Neural cell (in vitro differentiated cells): Measurements from ENCODE around the gene MSLN. TPM values are rescaled to one million over a fixed set of nuclear protein-coding genes. Genes with fewer than 3 reads are reported as not detected.

ENCODE experiments used
- H2AFZ ChIP-seq: fragments of 200-600, 300-800 bp; sonication (generic), shearing (Covaris generic); 2 replicates; pipeline ENCODE4 v1.6.0; 2014; ENCODE audit warnings: low read depth, mild to moderate bottlenecking, antibody characterized with exemption, low read length, moderate library complexity
- H3F3A ChIP-seq: fragments of 200-600 bp; shearing (Covaris generic); 2 replicates; pipeline ENCODE4 v1.6.1; 2016; ENCODE audit warnings: mild to moderate bottlenecking, moderate library complexity, mixed read lengths, antibody characterized with exemption, low read length; ENCODE audit not compliant: insufficient read depth, poor library complexity, severe bottlenecking
- H3K27ac ChIP-seq: fragments of 200-600, 300-800 bp; sonication (generic), shearing (Covaris generic); 2 replicates; pipeline ENCODE4 v1.5.1; 2014; ENCODE audit warnings: mild to moderate bottlenecking, low read length, moderate library complexity
- H3K27me3 ChIP-seq: fragments of 300-800, 200-600 bp; sonication (generic), shearing (Covaris generic); 2 replicates; pipeline ENCODE4 v1.6.0; 2014; ENCODE audit warnings: mild to moderate bottlenecking, low read depth, low read length, moderate library complexity; ENCODE audit not compliant: insufficient read depth
- H3K36me3 ChIP-seq: fragments of 300-800, 200-600 bp; sonication (generic), shearing (Covaris generic); 2 replicates; pipeline ENCODE4 v1.5.1; 2014; ENCODE audit warnings: mild to moderate bottlenecking, antibody characterized with exemption, low read length, moderate library complexity; ENCODE audit not compliant: insufficient read depth
- H3K4me2 ChIP-seq: fragments of 300-800, 200-600 bp; sonication (generic), shearing (Covaris generic); 2 replicates; pipeline ENCODE4 v1.6.0; 2014; ENCODE audit warnings: mild to moderate bottlenecking, low read length
- H3K4me3 ChIP-seq: fragments of 300-800, 200-600 bp; sonication (generic), shearing (Covaris generic); 2 replicates; pipeline ENCODE4 v1.5.1; 2014; ENCODE audit warnings: mild to moderate bottlenecking, low read length, moderate library complexity
- H3K79me2 ChIP-seq: fragments of 200-600 bp; shearing (Covaris generic); replicated peaks from 2 replicates; pipeline ENCODE4 v1.6.0; 2014; ENCODE audit warnings: mild to moderate bottlenecking, low read length, moderate library complexity; ENCODE audit not compliant: insufficient read depth
- H3K9ac ChIP-seq: fragments of 300-800, 200-600 bp; sonication (generic), shearing (Covaris generic); 2 replicates; pipeline ENCODE4 v1.6.1; 2016; ENCODE audit warnings: mild to moderate bottlenecking, low read length, mixed read lengths
- H3K9me2 ChIP-seq: fragments of 200-600 bp; shearing (Covaris generic); 2 replicates; pipeline ENCODE4 v1.6.1; 2016; ENCODE audit warnings: mild to moderate bottlenecking, low read length, mixed read lengths; ENCODE audit not compliant: insufficient read depth
- H3K9me3 ChIP-seq: fragments of 200-600, 300-800 bp; sonication (generic), shearing (Covaris generic); 2 replicates; pipeline ENCODE4 v1.6.1; 2016; ENCODE audit warnings: mild to moderate bottlenecking, mixed run types, low read length, moderate library complexity, mixed read lengths
- H4K20me1 ChIP-seq: fragments of 200-600 bp; shearing (Covaris generic); 2 replicates; pipeline ENCODE4 v1.6.1; 2016; ENCODE audit warnings: mild to moderate bottlenecking, mixed run types; ENCODE audit not compliant: insufficient read depth
- EP300 ChIP-seq: fragments of 450-650 bp; conservative IDR thresholded peaks from 2 replicates; pipeline ENCODE4 v1.6.1; 2014; ENCODE audit warnings: antibody characterized with exemption, mild to moderate bottlenecking, moderate library complexity; ENCODE audit not compliant: poor library complexity, severe bottlenecking
- EZH2 ChIP-seq: fragments of 200-600, 300-800 bp; shearing (Covaris generic), sonication (generic); IDR thresholded peaks from 2 replicates; pipeline ENCODE4 v1.6.1; 2014; ENCODE audit warnings: antibody characterized with exemption, low read length, borderline replicate concordance, mild to moderate bottlenecking; ENCODE audit not compliant: insufficient read depth, poor library complexity, severe bottlenecking
- MXI1 ChIP-seq: fragments of 450-650 bp; conservative IDR thresholded peaks from 2 replicates; pipeline ENCODE4 v1.6.1; 2014; ENCODE audit warnings: antibody characterized with exemption, mild to moderate bottlenecking; ENCODE audit not compliant: poor library complexity, severe bottlenecking
- POLR2AphosphoS5 ChIP-seq: IDR thresholded peaks from 2 replicates; pipeline ENCODE4 v1.6.1; 2012
- RAD21 ChIP-seq: fragments of 450-650 bp; conservative IDR thresholded peaks from 2 replicates; pipeline ENCODE4 v1.6.1; 2014; ENCODE audit warnings: antibody characterized with exemption, mild to moderate bottlenecking, moderate library complexity
- SMC3 ChIP-seq: fragments of 450-650 bp; conservative IDR thresholded peaks from 2 replicates; pipeline ENCODE4 v1.6.1; 2014; ENCODE audit warnings: antibody characterized with exemption, mild to moderate bottlenecking, moderate library complexity; ENCODE audit not compliant: poor library complexity
- TAF1 ChIP-seq: IDR thresholded peaks from 2 replicates; pipeline ENCODE4 v1.6.1; 2012; ENCODE audit warnings: low read depth
- polyA plus RNA-seq: library from polyadenylated mRNA; depleted of rRNA; stranded (reverse); fragments of >200 nt; gene quantifications from 2 replicates; pipeline ENCODE4 v1.2.3, GENCODE V29; 2014
- TF ChIP-seq, protein P1 (sequence below): fragments of 450-650 bp; IDR thresholded peaks from 2 replicates; pipeline ENCODE4 v1.5.1; 2014; ENCODE audit warnings: antibody characterized with exemption, mild to moderate bottlenecking, moderate library complexity; ENCODE audit not compliant: poor library complexity, severe bottlenecking
- TF ChIP-seq, protein P2 (sequence below): IDR thresholded peaks from 2 replicates; pipeline ENCODE4 v1.6.1; 2012; ENCODE audit warnings: borderline replicate concordance

Gene MSLN
- polyA plus RNA-seq, 1 donor from 2014 or later: 0.63 TPM

DNA sequence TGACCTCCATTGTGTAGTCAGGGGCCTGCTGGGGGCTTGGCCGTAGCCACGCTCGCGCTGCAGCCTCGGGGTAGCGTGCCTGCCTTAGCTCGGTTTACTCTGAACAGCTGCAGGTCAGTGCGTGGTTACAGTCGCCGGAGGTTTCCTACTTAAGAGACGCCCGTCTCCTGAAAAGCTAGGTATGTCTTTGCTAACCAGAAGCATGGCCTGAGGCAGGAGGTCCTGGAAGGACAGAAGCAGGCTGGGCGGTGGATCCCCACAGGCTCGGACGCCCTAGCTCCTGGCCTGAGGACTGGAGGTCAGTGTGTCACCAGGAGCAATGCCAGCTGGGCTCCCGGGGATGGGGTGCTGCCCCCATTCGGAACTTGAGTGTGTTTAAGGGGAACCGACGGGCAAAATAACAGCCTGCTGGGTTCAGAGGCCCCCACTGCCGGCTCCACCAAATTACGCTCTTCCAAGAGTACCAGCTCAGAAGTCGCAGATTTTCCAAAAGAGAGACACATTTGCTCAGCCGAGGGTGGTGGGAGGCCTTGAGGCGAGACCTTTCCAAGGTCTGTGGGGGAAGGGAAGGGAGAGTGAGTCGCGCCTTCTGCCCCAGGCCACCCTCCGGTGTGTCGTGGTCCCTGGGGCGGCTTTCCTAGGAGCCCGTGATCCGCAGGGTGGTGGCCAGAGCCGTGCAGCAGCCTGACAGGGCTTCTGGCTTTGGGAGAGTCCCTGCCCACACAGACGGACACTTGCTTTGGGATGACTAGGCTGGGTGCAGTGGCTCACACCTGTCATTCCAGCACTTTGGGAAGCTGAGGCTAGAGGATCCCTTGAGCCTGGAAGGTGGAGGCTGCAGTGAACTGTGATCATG, 43.9 kb downstream of the MSLN start:
- Histone ChIP-seq H4K20me1 (no peaks in the 10 kb centered on the region), H3K9me2 (no peaks in the 10 kb centered on the region), H3K4me3 (no peak overlapping the region), H3F3A (no peaks in the 10 kb centered on the region), H2AFZ (no peak overlapping the region), H3K4me2 (no peak overlapping the region), H3K9ac (no peak overlapping the region), H3K27ac (no peak overlapping the region), H3K79me2 (no peaks in the 10 kb centered on the region), H3K9me3 (no peaks in the 10 kb centered on the region), H3K27me3 (peaks cover 15% of the 10 kb centered on the region), H3K36me3 (no peaks in the 10 kb centered on the region)
- TF ChIP-seq TAF1: no peak
- no peak for TF ChIP-seq RAD21
- no peak for TF ChIP-seq EP300
- TF ChIP-seq POLR2AphosphoS5: no peak
- TF ChIP-seq SMC3: no peak
- TF ChIP-seq, protein P1, sequence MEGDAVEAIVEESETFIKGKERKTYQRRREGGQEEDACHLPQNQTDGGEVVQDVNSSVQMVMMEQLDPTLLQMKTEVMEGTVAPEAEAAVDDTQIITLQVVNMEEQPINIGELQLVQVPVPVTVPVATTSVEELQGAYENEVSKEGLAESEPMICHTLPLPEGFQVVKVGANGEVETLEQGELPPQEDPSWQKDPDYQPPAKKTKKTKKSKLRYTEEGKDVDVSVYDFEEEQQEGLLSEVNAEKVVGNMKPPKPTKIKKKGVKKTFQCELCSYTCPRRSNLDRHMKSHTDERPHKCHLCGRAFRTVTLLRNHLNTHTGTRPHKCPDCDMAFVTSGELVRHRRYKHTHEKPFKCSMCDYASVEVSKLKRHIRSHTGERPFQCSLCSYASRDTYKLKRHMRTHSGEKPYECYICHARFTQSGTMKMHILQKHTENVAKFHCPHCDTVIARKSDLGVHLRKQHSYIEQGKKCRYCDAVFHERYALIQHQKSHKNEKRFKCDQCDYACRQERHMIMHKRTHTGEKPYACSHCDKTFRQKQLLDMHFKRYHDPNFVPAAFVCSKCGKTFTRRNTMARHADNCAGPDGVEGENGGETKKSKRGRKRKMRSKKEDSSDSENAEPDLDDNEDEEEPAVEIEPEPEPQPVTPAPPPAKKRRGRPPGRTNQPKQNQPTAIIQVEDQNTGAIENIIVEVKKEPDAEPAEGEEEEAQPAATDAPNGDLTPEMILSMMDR: no peak
- no peak for TF ChIP-seq EZH2
- no peak for TF ChIP-seq MXI1
- TF ChIP-seq, protein P2, sequence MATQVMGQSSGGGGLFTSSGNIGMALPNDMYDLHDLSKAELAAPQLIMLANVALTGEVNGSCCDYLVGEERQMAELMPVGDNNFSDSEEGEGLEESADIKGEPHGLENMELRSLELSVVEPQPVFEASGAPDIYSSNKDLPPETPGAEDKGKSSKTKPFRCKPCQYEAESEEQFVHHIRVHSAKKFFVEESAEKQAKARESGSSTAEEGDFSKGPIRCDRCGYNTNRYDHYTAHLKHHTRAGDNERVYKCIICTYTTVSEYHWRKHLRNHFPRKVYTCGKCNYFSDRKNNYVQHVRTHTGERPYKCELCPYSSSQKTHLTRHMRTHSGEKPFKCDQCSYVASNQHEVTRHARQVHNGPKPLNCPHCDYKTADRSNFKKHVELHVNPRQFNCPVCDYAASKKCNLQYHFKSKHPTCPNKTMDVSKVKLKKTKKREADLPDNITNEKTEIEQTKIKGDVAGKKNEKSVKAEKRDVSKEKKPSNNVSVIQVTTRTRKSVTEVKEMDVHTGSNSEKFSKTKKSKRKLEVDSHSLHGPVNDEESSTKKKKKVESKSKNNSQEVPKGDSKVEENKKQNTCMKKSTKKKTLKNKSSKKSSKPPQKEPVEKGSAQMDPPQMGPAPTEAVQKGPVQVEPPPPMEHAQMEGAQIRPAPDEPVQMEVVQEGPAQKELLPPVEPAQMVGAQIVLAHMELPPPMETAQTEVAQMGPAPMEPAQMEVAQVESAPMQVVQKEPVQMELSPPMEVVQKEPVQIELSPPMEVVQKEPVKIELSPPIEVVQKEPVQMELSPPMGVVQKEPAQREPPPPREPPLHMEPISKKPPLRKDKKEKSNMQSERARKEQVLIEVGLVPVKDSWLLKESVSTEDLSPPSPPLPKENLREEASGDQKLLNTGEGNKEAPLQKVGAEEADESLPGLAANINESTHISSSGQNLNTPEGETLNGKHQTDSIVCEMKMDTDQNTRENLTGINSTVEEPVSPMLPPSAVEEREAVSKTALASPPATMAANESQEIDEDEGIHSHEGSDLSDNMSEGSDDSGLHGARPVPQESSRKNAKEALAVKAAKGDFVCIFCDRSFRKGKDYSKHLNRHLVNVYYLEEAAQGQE: no peak

DNA sequence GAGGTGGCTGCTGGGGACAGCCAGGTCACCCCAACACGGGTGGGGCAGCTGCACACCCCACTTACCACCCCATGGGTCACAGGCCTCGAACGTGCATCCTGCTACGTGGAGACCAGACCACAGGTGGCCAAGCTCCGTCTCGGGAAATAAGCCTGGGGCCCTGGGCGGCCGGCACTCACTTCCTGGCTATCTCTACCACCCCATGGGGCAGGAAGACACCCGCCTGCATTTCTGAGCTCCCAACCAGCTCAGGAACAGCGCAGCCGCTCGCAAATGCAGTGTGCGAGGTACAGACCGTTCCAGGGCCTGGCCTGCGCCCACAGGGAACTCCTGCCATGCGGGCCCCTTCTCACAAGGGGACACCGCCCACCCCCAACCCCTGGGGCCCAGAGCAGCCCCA, 44.9 kb downstream of the MSLN start:
- no peak overlapping the region for H2AFZ ChIP-seq
- H4K20me1 ChIP-seq: no peaks in the 10 kb centered on the region
- H3F3A ChIP-seq: no peaks in the 10 kb centered on the region
- H3K9ac ChIP-seq: no peak overlapping the region
- H3K4me3 ChIP-seq: no peak overlapping the region
- no peak overlapping the region for H3K4me2 ChIP-seq
- H3K9me3 ChIP-seq: no peaks in the 10 kb centered on the region
- no peaks in the 10 kb centered on the region for H3K79me2 ChIP-seq
- TF ChIP-seq MXI1 (no peak), RAD21 (no peak), SMC3 (no peak), EZH2 (no peak), EP300 (no peak), POLR2AphosphoS5 (no peak), TAF1 (no peak)
- TF ChIP-seq, protein P2: no peak
- TF ChIP-seq, protein P1: no peak
- H3K9me2 ChIP-seq: no peaks in the 10 kb centered on the region
- no peak overlapping the region for H3K27ac ChIP-seq
- H3K27me3 ChIP-seq: peaks cover 9% of the 10 kb centered on the region
- no peaks in the 10 kb centered on the region for H3K36me3 ChIP-seq
